ENCODE results near the gene FAM216B.

DNA sequence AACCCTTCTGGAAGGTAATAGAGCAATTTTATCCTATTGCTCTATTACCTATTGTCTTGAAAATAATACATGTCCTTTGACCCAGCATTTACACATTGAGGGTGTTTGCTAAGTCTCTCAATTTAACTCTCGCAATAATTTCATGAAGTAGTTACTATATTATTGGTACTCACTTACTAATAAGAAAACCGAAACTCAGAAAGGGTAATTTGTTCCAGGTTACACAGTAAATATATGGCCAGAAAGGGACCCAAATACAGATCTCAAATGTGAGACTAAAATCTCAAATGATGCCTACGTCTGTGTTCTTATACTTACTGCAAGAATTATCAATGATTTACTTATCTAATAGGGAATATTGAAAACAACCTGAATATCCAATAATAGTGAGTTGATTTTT, 29.7 kb upstream of the FAM216B start:
- TF ChIP-seq, protein P1, sequence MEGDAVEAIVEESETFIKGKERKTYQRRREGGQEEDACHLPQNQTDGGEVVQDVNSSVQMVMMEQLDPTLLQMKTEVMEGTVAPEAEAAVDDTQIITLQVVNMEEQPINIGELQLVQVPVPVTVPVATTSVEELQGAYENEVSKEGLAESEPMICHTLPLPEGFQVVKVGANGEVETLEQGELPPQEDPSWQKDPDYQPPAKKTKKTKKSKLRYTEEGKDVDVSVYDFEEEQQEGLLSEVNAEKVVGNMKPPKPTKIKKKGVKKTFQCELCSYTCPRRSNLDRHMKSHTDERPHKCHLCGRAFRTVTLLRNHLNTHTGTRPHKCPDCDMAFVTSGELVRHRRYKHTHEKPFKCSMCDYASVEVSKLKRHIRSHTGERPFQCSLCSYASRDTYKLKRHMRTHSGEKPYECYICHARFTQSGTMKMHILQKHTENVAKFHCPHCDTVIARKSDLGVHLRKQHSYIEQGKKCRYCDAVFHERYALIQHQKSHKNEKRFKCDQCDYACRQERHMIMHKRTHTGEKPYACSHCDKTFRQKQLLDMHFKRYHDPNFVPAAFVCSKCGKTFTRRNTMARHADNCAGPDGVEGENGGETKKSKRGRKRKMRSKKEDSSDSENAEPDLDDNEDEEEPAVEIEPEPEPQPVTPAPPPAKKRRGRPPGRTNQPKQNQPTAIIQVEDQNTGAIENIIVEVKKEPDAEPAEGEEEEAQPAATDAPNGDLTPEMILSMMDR (IDR thresholded peaks at IDR 0.05; ENCODE audit: low read length) = no peak
- no peak for TF ChIP-seq EZH2 (IDR thresholded peaks at IDR 0.05; ENCODE audit: borderline replicate concordance, low read length)

All from OCI-LY1 (cell line).